Caco-2 (cell line): ENCODE data around the gene CLDN7. TPM values are rescaled to one million over a fixed set of nuclear protein-coding genes. Genes with fewer than 3 reads are reported as not detected.

Experiments
- BruUV-seq: library from RNA; stranded (reverse); fragments of 400-500 nt; replicated peaks from 2 replicates; lab custom pipeline; 2021; lab: Mats Ljungman, UMichigan
- CTCF ChIA-PET: fragments of 300-600 bp; sonication (Branson Sonifier 250); formaldehyde crosslinking; loops from one replicate; lab custom pipeline; 2022; ENCODE audit warnings: antibody characterized with exemption; lab: Charles Lee
- POLR2A ChIA-PET: fragments of 300-600 bp; sonication (Branson Sonifier 250); formaldehyde crosslinking; loops from one replicate; lab custom pipeline; 2022; ENCODE audit warnings: antibody characterized with exemption; lab: Charles Lee
- DNase-seq, 2 experiments: peaks; one replicate each; pipeline versions ENCODE4 v3.0.0 to v3.0.0-alpha.2; 2020 to 2022
- H3K27me3 ChIP-seq: replicated peaks from 2 replicates; pipeline ENCODE4 v1.6.0; 2011; ENCODE audit warnings: low read length; ENCODE audit not compliant: control insufficient read depth, insufficient read depth
- H3K36me3 ChIP-seq: 2 replicates; pipeline ENCODE4 v1.5.1; 2011; ENCODE audit warnings: low read length; ENCODE audit not compliant: control insufficient read depth, insufficient read depth
- H3K4me1 ChIP-seq: fragments of 250-450 bp; sonication (Bioruptor Pico); 2 replicates; pipeline ENCODE4 v1.5.1; 2020; ENCODE audit warnings: mild to moderate bottlenecking
- H3K4me3 ChIP-seq: 2 replicates; pipeline ENCODE4 v1.5.1; 2011; ENCODE audit warnings: low read depth, mild to moderate bottlenecking, control low read depth, low read length
- H3K9me3 ChIP-seq: fragments of 250-450 bp; sonication (Bioruptor Pico); 2 replicates; pipeline ENCODE4 v1.5.1; 2020; ENCODE audit warnings: mild to moderate bottlenecking, moderate library complexity
- H3K27ac Mint-ChIP-seq: one replicate; pipeline ENCODE4 v1.8.0; 2022; ENCODE audit warnings: mixed read lengths; ENCODE audit not compliant: unreplicated experiment
- H3K27me3 Mint-ChIP-seq: one replicate; pipeline ENCODE4 v1.8.0; 2022; ENCODE audit warnings: mixed read lengths; ENCODE audit not compliant: insufficient read depth, unreplicated experiment
- H3K36me3 Mint-ChIP-seq: one replicate; pipeline ENCODE4 v1.8.0; 2022; ENCODE audit warnings: mild to moderate bottlenecking, mixed read lengths; ENCODE audit not compliant: insufficient read depth, unreplicated experiment
- H3K4me1 Mint-ChIP-seq: one replicate; pipeline ENCODE4 v1.8.0; 2022; ENCODE audit warnings: low read depth, mixed read lengths; ENCODE audit not compliant: unreplicated experiment
- H3K4me3 Mint-ChIP-seq: one replicate; pipeline ENCODE4 v1.8.0; 2022; ENCODE audit warnings: mild to moderate bottlenecking, moderate library complexity, mixed read lengths; ENCODE audit not compliant: unreplicated experiment
- H3K9me3 Mint-ChIP-seq: one replicate; pipeline ENCODE4 v1.8.0; 2022; ENCODE audit warnings: mixed read lengths; ENCODE audit not compliant: unreplicated experiment
- intact Hi-C: fragments of 100-400 bp; cut with micrococcal nuclease; formaldehyde crosslinking; loops from one replicate; pipeline ENCODE4 v1.10.0; 2022; ENCODE audit not compliant: unreplicated experiment
- total RNA-seq: library from RNA; stranded (reverse); gene quantifications from 2 replicates; pipeline ENCODE4 v1.2.3, GENCODE V29; 2022
- TF ChIP-seq, protein P1 (sequence below), 2 experiments: fragments of 200-600 bp in 1 of 2; IDR thresholded peaks; 1 replicate in 1 of 2; 2 replicates in 1 of 2; pipeline versions ENCODE4 v1.5.1 to v1.8.0; 2011 to 2022; ENCODE audit warnings: antibody characterized with exemption in 1 of 2, control low read depth in 1 of 2, inconsistent platforms in 1 of 2, low read depth in 1 of 2, low read length in 1 of 2, mild to moderate bottlenecking in 1 of 2, moderate library complexity in 1 of 2; ENCODE audit not compliant: insufficient read depth in 1 of 2, severe bottlenecking in 1 of 2, unreplicated experiment in 1 of 2

The CLDN7 gene
- total RNA-seq, 1 experiment from 2014 or later, result 111 TPM

DNA sequence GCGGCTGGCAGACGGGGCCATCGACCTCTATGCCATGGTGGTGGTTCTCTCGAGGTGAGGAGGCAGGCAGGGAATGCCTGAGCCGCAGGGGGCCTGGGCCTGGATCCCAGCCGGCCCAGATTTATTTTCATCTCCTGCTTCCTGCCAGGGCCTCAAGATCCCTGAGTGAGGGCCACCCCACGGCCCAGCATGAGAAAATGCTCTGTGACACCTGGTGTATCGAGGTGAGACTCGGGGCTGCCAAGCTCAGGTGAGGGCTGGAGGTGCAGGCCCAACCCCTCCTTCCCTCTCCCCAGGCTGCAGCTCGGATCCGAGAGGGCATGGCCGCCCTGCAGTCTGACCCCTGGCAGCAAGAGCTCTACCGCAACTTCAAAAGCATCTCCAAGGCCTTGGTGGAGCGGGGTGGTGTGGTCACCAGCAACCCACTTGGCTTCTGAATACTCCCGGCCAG lies 37.6 kb downstream of the CLDN7 start:
- no peak overlapping the region for H3K4me3 Mint-ChIP-seq
- H3K36me3 ChIP-seq, result no peaks in the 10 kb centered on the region

DNA sequence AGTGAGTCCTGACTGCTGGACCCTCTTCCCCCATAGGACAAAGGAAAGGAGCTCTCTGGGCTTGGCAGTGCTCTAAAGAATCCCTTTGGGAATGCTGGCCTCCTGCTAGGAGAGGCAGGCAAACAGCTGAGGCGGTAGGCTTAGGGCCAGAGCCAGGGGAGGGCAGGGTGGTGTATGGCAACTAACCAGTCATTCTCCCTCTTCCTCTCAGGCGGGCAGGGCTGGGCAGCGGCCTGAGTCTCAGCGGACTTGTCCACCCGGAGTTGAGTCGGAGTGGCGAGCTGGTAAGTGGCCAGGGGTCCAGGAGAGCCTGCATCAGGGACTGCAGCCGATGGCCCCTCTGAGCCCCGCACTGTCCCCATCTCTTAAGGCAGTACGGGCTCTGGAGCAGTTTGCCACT lies 38.2 kb downstream of the CLDN7 start:
- Mint-ChIP-seq H3K4me3 (no peak overlapping the region), H3K27me3 (no peaks in the 10 kb centered on the region), H3K36me3 (peaks cover 52% of the 10 kb centered on the region), H3K9me3 (no peaks in the 10 kb centered on the region), H3K4me1 (peaks cover 5% of the 10 kb centered on the region), H3K27ac (no peak overlapping the region)
- Histone ChIP-seq H3K36me3 (no peaks in the 10 kb centered on the region), H3K4me3 (no peak overlapping the region), H3K4me1 (peaks cover 7% of the 10 kb centered on the region), H3K27me3 (no peaks in the 10 kb centered on the region), H3K9me3 (no peaks in the 10 kb centered on the region)
- no peak for DNase-seq
- intact Hi-C loops, result no loop called here
- no TSS peak for BruUV-seq
- ChIA-PET CTCF (interaction anchor here (0.5 kb wide), 1 partner anchor 37 kb away, joined by 3 read pairs; no protein-coding TSS in a partner anchor), POLR2A (no interaction called here)
- TF ChIP-seq, protein P1, sequence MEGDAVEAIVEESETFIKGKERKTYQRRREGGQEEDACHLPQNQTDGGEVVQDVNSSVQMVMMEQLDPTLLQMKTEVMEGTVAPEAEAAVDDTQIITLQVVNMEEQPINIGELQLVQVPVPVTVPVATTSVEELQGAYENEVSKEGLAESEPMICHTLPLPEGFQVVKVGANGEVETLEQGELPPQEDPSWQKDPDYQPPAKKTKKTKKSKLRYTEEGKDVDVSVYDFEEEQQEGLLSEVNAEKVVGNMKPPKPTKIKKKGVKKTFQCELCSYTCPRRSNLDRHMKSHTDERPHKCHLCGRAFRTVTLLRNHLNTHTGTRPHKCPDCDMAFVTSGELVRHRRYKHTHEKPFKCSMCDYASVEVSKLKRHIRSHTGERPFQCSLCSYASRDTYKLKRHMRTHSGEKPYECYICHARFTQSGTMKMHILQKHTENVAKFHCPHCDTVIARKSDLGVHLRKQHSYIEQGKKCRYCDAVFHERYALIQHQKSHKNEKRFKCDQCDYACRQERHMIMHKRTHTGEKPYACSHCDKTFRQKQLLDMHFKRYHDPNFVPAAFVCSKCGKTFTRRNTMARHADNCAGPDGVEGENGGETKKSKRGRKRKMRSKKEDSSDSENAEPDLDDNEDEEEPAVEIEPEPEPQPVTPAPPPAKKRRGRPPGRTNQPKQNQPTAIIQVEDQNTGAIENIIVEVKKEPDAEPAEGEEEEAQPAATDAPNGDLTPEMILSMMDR (IDR thresholded peaks at IDR 0.05; ENCODE audit: insufficient read depth in 1 of 2, low read depth in 1 of 2, low read length in 1 of 2, severe bottlenecking in 1 of 2, unreplicated experiment in 1 of 2), result no peak

More for the DNA sequence above, 37.6 kb downstream of the CLDN7 start:
- Histone ChIP-seq H3K4me3 (no peak overlapping the region), H3K27me3 (no peaks in the 10 kb centered on the region), H3K9me3 (no peaks in the 10 kb centered on the region), H3K4me1 (peaks cover 7% of the 10 kb centered on the region)
- Mint-ChIP-seq H3K27me3 (no peaks in the 10 kb centered on the region), H3K36me3 (peaks cover 53% of the 10 kb centered on the region), H3K9me3 (no peaks in the 10 kb centered on the region), H3K27ac (no peak overlapping the region), H3K4me1 (peaks cover 1% of the 10 kb centered on the region)
- no peak for DNase-seq
- BruUV-seq, result TSS peak; percentile 3
- TF ChIP-seq, protein P1 (IDR thresholded peaks at IDR 0.05; ENCODE audit: insufficient read depth in 1 of 2, low read depth in 1 of 2, low read length in 1 of 2, severe bottlenecking in 1 of 2, unreplicated experiment in 1 of 2), result no peak
- CTCF ChIA-PET, result interaction anchor here (0.5 kb wide), 1 partner anchor 37 kb away, joined by 3 read pairs; no protein-coding TSS in a partner anchor
- POLR2A ChIA-PET, result no interaction called here
- intact Hi-C loops, result no loop called here

DNA sequence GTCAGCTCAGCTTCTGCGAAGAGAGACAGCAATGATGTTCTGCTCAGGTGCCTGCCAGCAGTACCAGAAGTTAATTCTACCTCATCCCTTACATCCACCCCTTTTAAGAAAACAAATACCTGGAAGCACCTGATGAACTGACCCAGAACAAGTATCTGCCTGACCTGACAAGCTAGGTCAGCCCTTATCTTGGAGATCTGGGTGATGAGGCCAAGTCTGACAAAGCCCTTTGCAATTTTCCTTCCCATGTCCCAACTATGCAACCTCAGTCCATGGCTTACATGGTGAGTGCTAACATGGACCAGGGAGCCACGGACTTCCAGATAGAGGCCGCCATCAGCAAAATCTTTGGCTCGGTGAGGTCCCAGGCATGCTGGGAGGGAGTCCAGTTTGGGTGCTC lies 38.9 kb downstream of the CLDN7 start:
- Histone ChIP-seq H3K4me1 (peaks cover 7% of the 10 kb centered on the region), H3K4me3 (no peak overlapping the region), H3K9me3 (no peaks in the 10 kb centered on the region), H3K27me3 (no peaks in the 10 kb centered on the region), H3K36me3 (no peaks in the 10 kb centered on the region)
- TF ChIP-seq, protein P1 (IDR thresholded peaks at IDR 0.05; ENCODE audit: insufficient read depth in 1 of 2, low read depth in 1 of 2, low read length in 1 of 2, severe bottlenecking in 1 of 2, unreplicated experiment in 1 of 2), result no peak
- ChIA-PET CTCF (no interaction called here), POLR2A (no interaction called here)
- intact Hi-C loops, result no loop called here
- no peak overlapping the region for H3K4me3 Mint-ChIP-seq
- H3K27me3 Mint-ChIP-seq, result no peaks in the 10 kb centered on the region
- H3K4me1 Mint-ChIP-seq, result peaks cover 5% of the 10 kb centered on the region
- H3K27ac Mint-ChIP-seq, result no peak overlapping the region
- H3K36me3 Mint-ChIP-seq, result peaks cover 57% of the 10 kb centered on the region
- no peaks in the 10 kb centered on the region for H3K9me3 Mint-ChIP-seq
- no peak for DNase-seq
- BruUV-seq, result no TSS peak
